Mucosa of rectum (tissue), 2 donors: ENCODE data around the gene FBL.

Experiments
- H3K27ac ChIP-seq, 2 donors: one replicate each; pipeline ENCODE4 v1.7.0; 2013; ENCODE audit warnings: inconsistent platforms in 2 of 2, low read depth in 2 of 2, low read length in 2 of 2
- H3K27me3 ChIP-seq, 2 donors: one replicate each; pipeline ENCODE4 v1.7.0; 2013; ENCODE audit warnings: low read length in 2 of 2; ENCODE audit not compliant: control insufficient read depth in 2 of 2, insufficient read depth in 2 of 2
- H3K36me3 ChIP-seq, 2 donors: one replicate each; pipeline ENCODE4 v1.7.0; 2013; ENCODE audit warnings: low read length in 2 of 2; ENCODE audit not compliant: control insufficient read depth in 2 of 2, insufficient read depth in 2 of 2
- H3K4me1 ChIP-seq, 2 donors: one replicate each; pipeline ENCODE4 v1.7.0; 2013; ENCODE audit warnings: low read length in 2 of 2, mild to moderate bottlenecking in 1 of 2; ENCODE audit not compliant: control insufficient read depth in 2 of 2, insufficient read depth in 2 of 2
- H3K4me3 ChIP-seq, 2 donors: one replicate each; pipeline ENCODE4 v1.7.0; 2013; ENCODE audit warnings: low read length in 2 of 2
- H3K9ac ChIP-seq, 2 donors: one replicate each; pipeline ENCODE4 v1.7.0; 2013; ENCODE audit warnings: low read length in 2 of 2, low read depth in 1 of 2, mild to moderate bottlenecking in 1 of 2
- H3K9me3 ChIP-seq, 2 donors: one replicate each; pipeline ENCODE4 v1.7.0; 2013; ENCODE audit warnings: low read length in 2 of 2; ENCODE audit not compliant: control insufficient read depth in 2 of 2
- donor health status: healthy.
- donor health status: Normal muscosa, but diverticular disease.

The FBL gene

GRCh38 chr19:39833160-39833463 is 13.1 kb downstream of the FBL start:
- no peaks in the 10 kb centered on the region for H3K9me3 ChIP-seq
- peak overlapping the region; percentile 88 for H3K4me3 ChIP-seq
- peak overlapping the region; percentile 86 for H3K27ac ChIP-seq
- peaks cover 45 to 49% of the 10 kb centered on the region in 2 donors for H3K36me3 ChIP-seq
- peak overlapping the region; percentile 60 to 84 for H3K9ac ChIP-seq
- peaks cover 14% of the 10 kb centered on the region in 2 donors for H3K4me1 ChIP-seq
- no peaks in the 10 kb centered on the region for H3K27me3 ChIP-seq

- Histone ChIP-seq H3K9ac (peak overlapping the region; percentile 60 to 84), H3K27ac (no peak overlapping the region), H3K4me1 (peaks cover 14% of the 10 kb centered on the region in 2 donors), H3K36me3 (peaks cover 46 to 50% of the 10 kb centered on the region in 2 donors), H3K4me3 (peak overlapping the region; percentile 88), H3K27me3 (no peaks in the 10 kb centered on the region), H3K9me3 (no peaks in the 10 kb centered on the region)
Observed at GRCh38 chr19:39832341-39833083, 13.7 kb downstream of the FBL start.

GRCh38 chr19:39831679-39832078 is 14.5 kb downstream of the FBL start:
- H3K36me3 ChIP-seq, result peaks cover 43 to 46% of the 10 kb centered on the region in 2 donors
- H3K27ac ChIP-seq, result no peak overlapping the region
- no peak overlapping the region for H3K4me3 ChIP-seq
- no peaks in the 10 kb centered on the region for H3K27me3 ChIP-seq
- H3K4me1 ChIP-seq, result peaks cover 14% of the 10 kb centered on the region in 2 donors
- no peaks in the 10 kb centered on the region for H3K9me3 ChIP-seq
- no peak overlapping the region for H3K9ac ChIP-seq

- peaks cover 42 to 48% of the 10 kb centered on the region in 2 donors for H3K36me3 ChIP-seq
- no peak overlapping the region for H3K27ac ChIP-seq
- no peak overlapping the region for H3K9ac ChIP-seq
- H3K4me3 ChIP-seq, result no peak overlapping the region
- H3K4me1 ChIP-seq, result peaks cover 14% of the 10 kb centered on the region in 2 donors
- H3K27me3 ChIP-seq, result no peaks in the 10 kb centered on the region
- no peaks in the 10 kb centered on the region for H3K9me3 ChIP-seq
Observed at GRCh38 chr19:39830847-39831246, 15.3 kb downstream of the FBL start.

GRCh38 chr19:39830406-39830805 is 15.8 kb downstream of the FBL start:
- Histone ChIP-seq H3K27ac (no peak overlapping the region), H3K4me1 (peaks cover 14% of the 10 kb centered on the region in 2 donors), H3K9ac (no peak overlapping the region), H3K27me3 (no peaks in the 10 kb centered on the region), H3K36me3 (peaks cover 40 to 46% of the 10 kb centered on the region in 2 donors), H3K4me3 (no peak overlapping the region), H3K9me3 (no peaks in the 10 kb centered on the region)

- Histone ChIP-seq H3K4me3 (no peak overlapping the region), H3K9ac (no peak overlapping the region), H3K27ac (no peak overlapping the region), H3K9me3 (no peaks in the 10 kb centered on the region), H3K4me1 (peaks cover 15 to 17% of the 10 kb centered on the region in 2 donors), H3K27me3 (no peaks in the 10 kb centered on the region), H3K36me3 (peaks cover 40 to 45% of the 10 kb centered on the region in 2 donors)
Observed at GRCh38 chr19:39829702-39830275, 16.4 kb downstream of the FBL start.

- Histone ChIP-seq H3K9me3 (no peaks in the 10 kb centered on the region), H3K9ac (no peak overlapping the region), H3K4me3 (no peak overlapping the region), H3K27ac (no peak overlapping the region), H3K36me3 (peaks cover 40% of the 10 kb centered on the region in 2 donors), H3K27me3 (no peaks in the 10 kb centered on the region), H3K4me1 (peaks cover 12 to 17% of the 10 kb centered on the region in 2 donors)
Observed at GRCh38 chr19:39828654-39829032, 17.5 kb downstream of the FBL start.

GRCh38 chr19:39828015-39828653 is 18.0 kb downstream of the FBL start:
- Histone ChIP-seq H3K27ac (no peak overlapping the region), H3K4me1 (peaks cover 13 to 19% of the 10 kb centered on the region in 2 donors), H3K36me3 (peaks cover 40% of the 10 kb centered on the region in 2 donors), H3K9ac (no peak overlapping the region), H3K4me3 (no peak overlapping the region), H3K9me3 (no peaks in the 10 kb centered on the region), H3K27me3 (no peaks in the 10 kb centered on the region)

- Histone ChIP-seq H3K36me3 (peaks cover 40% of the 10 kb centered on the region in 2 donors), H3K9me3 (no peaks in the 10 kb centered on the region), H3K27ac (no peak overlapping the region)
Observed at GRCh38 chr19:39827216-39827615, 19.0 kb downstream of the FBL start.

GRCh38 chr19:39826311-39826945 is 19.8 kb downstream of the FBL start:
- Histone ChIP-seq H3K27ac (no peak overlapping the region), H3K9ac (no peak overlapping the region), H3K4me3 (no peak overlapping the region), H3K36me3 (peaks cover 36 to 39% of the 10 kb centered on the region in 2 donors), H3K4me1 (peaks cover 6 to 10% of the 10 kb centered on the region in 2 donors), H3K27me3 (no peaks in the 10 kb centered on the region), H3K9me3 (no peaks in the 10 kb centered on the region)

More at GRCh38 chr19:39827216-39827615, 19.0 kb downstream of the FBL start:
- H3K9ac ChIP-seq, result no peak overlapping the region
- H3K27me3 ChIP-seq, result no peaks in the 10 kb centered on the region
- H3K4me1 ChIP-seq, result peaks cover 6 to 11% of the 10 kb centered on the region in 2 donors
- H3K4me3 ChIP-seq, result no peak overlapping the region
